IMR-90 (cell line): Measurements from ENCODE around the gene PRODH. TPM values are rescaled to one million over a fixed set of nuclear protein-coding genes. Genes with fewer than 3 reads are reported as not detected.
A peak's percentile ranks its signal among the peaks of the same experiment; 100 is the strongest.
"Not testable (repeated sequence)": the region's sequence is repeated elsewhere in the genome, so short reads cannot be mapped to it uniquely, and the experiment has no call there.

Source experiments
- ATAC-seq: fragments of 200-7000 bp; cut with Tn5 transposase; 2 replicates; pipeline ENCODE4 v1.9.1; 2020; ENCODE audit warnings: low read depth, mild to moderate bottlenecking, moderate library complexity
- BruUV-seq: library from RNA; stranded (reverse); fragments of 400-500 nt; replicated peaks from 2 replicates; lab custom pipeline; 2021; lab: Mats Ljungman, UMichigan
- CTCF ChIA-PET: fragments of 300-600 bp; formaldehyde crosslinking; extraction: SDS; loops from one replicate; lab custom pipeline; 2021; ENCODE audit warnings: antibody characterized with exemption; lab: Yijun Ruan, JAX
- POLR2A ChIA-PET: fragments of 300-600 bp; sonication (Branson Sonifier 250); formaldehyde crosslinking; loops from one replicate; lab custom pipeline; 2022; ENCODE audit warnings: antibody characterized with exemption; ENCODE audit not compliant: unreplicated experiment; lab: Charles Lee
- DNase-seq: peaks from one replicate; pipeline ENCODE4 v3.0.0; 2013
- H2AFZ ChIP-seq: replicated peaks from 2 replicates; pipeline ENCODE3; 2013; ENCODE audit warnings: low read length, mild to moderate bottlenecking; ENCODE audit not compliant: poor library complexity
- H2AK5ac ChIP-seq: 2 replicates; pipeline ENCODE4 v1.6.1; 2013; ENCODE audit warnings: low read depth, low read length, inconsistent platforms
- H2AK9ac ChIP-seq: replicated peaks from 2 replicates; pipeline ENCODE3; 2013; ENCODE audit warnings: mild to moderate bottlenecking, low read depth, low read length, moderate library complexity; ENCODE audit not compliant: poor library complexity
- H2BK120ac ChIP-seq: 2 replicates; pipeline ENCODE4 v1.6.1; 2013; ENCODE audit warnings: low read depth, low read length, inconsistent platforms
- H2BK15ac ChIP-seq: 3 replicates; pipeline ENCODE4 v1.6.1; 2013; ENCODE audit warnings: low read depth, low read length, inconsistent platforms
- H2BK20ac ChIP-seq: 2 replicates; pipeline ENCODE4 v1.6.1; 2013; ENCODE audit warnings: low read depth, mild to moderate bottlenecking, inconsistent platforms, low read length, moderate library complexity
- H2BK5ac ChIP-seq: 2 replicates; pipeline ENCODE4 v1.6.1; 2013; ENCODE audit warnings: mild to moderate bottlenecking, low read depth, low read length, inconsistent platforms; ENCODE audit not compliant: poor library complexity, severe bottlenecking
- H3K14ac ChIP-seq: replicated peaks from 2 replicates; pipeline ENCODE4 v1.6.1; 2013; ENCODE audit warnings: low read depth, low read length, inconsistent platforms
- H3K18ac ChIP-seq: 2 replicates; pipeline ENCODE4 v1.6.1; 2013; ENCODE audit warnings: low read depth, low read length, control low read depth
- H3K23ac ChIP-seq: 2 replicates; pipeline ENCODE4 v1.6.1; 2013; ENCODE audit warnings: low read depth, low read length, inconsistent platforms
- H3K27ac ChIP-seq: 2 replicates; pipeline ENCODE4 v1.5.1; 2013; ENCODE audit warnings: mild to moderate bottlenecking, control low read depth, low read length; ENCODE audit not compliant: insufficient read depth
- H3K27me3 ChIP-seq: 2 replicates; pipeline ENCODE4 v1.6.1; 2013; ENCODE audit warnings: low read length; ENCODE audit not compliant: control insufficient read depth, insufficient read depth
- H3K36me3 ChIP-seq: 2 replicates; pipeline ENCODE4 v1.6.1; 2013; ENCODE audit warnings: low read length, mixed read lengths; ENCODE audit not compliant: control insufficient read depth, insufficient read depth
- H3K4ac ChIP-seq: 2 replicates; pipeline ENCODE4 v1.6.1; 2013; ENCODE audit warnings: low read depth, low read length, inconsistent platforms
- H3K4me1 ChIP-seq: 2 replicates; pipeline ENCODE4 v1.6.1; 2013; ENCODE audit warnings: low read length, mixed read lengths; ENCODE audit not compliant: control insufficient read depth, insufficient read depth
- H3K4me2 ChIP-seq: 2 replicates; pipeline ENCODE4 v1.6.1; 2013; ENCODE audit warnings: low read depth, mild to moderate bottlenecking, control low read depth, low read length, moderate library complexity
- H3K4me3 ChIP-seq: 2 replicates; pipeline ENCODE4 v1.5.1; 2013; ENCODE audit warnings: low read depth, mild to moderate bottlenecking, control low read depth, low read length, moderate library complexity; ENCODE audit not compliant: insufficient read depth
- H3K56ac ChIP-seq: 2 replicates; pipeline ENCODE4 v1.6.1; 2013; ENCODE audit warnings: low read length, inconsistent platforms; ENCODE audit not compliant: insufficient read depth; ENCODE audit errors: extremely low read depth
- H3K79me1 ChIP-seq, 2 experiments: 2 replicates each; pipeline ENCODE4 v1.6.1; 2013; ENCODE audit warnings: low read length in 2 of 2, inconsistent platforms in 1 of 2, low read depth in 1 of 2
- H3K9ac ChIP-seq: 2 replicates; pipeline ENCODE4 v1.6.1; 2013; ENCODE audit warnings: low read depth, low read length, control low read depth
- H3K9me1 ChIP-seq: 2 replicates; pipeline ENCODE4 v1.6.1; 2013; ENCODE audit warnings: low read length, inconsistent platforms; ENCODE audit not compliant: insufficient read depth
- H3K9me3 ChIP-seq: 2 replicates; pipeline ENCODE4 v1.6.1; 2013; ENCODE audit warnings: low read length; ENCODE audit not compliant: control insufficient read depth, insufficient read depth
- H4K20me1 ChIP-seq: 2 replicates; pipeline ENCODE4 v1.6.1; 2013; ENCODE audit warnings: low read length, inconsistent platforms; ENCODE audit not compliant: insufficient read depth
- H4K5ac ChIP-seq: 2 replicates; pipeline ENCODE4 v1.6.1; 2013; ENCODE audit warnings: mild to moderate bottlenecking, low read depth, low read length, control low read depth
- H4K8ac ChIP-seq, 2 experiments: 2 replicates each; pipeline ENCODE4 v1.6.1; 2013; ENCODE audit warnings: low read depth in 2 of 2, low read length in 2 of 2, control low read depth in 1 of 2, inconsistent platforms in 1 of 2
- H4K91ac ChIP-seq: 2 replicates; pipeline ENCODE4 v1.6.1; 2013; ENCODE audit warnings: low read depth, low read length, inconsistent platforms; ENCODE audit not compliant: insufficient read depth
- BHLHE40 ChIP-seq: fragments of 150-350 bp; IDR thresholded peaks from 2 replicates; pipeline ENCODE4 v1.6.1; 2016; ENCODE audit warnings: mild to moderate bottlenecking, low read depth, low read length
- WGBS, 2 experiments: methylation state at CpG; one replicate each; pipeline versions ENCODE4 v1.1.5 to v1.1.7; 2013; ENCODE audit warnings: missing lambda C conversion rate in 2 of 2; ENCODE audit not compliant: insufficient read length in 1 of 2; ENCODE audit errors: extremely low coverage in 2 of 2; 5-methylcytosine and 5-hydroxymethylcytosine counted together
- dilution Hi-C: fragments of 300-500 bp; cut with HindIII; formaldehyde crosslinking; loops from one replicate; pipeline ENCODE4 v1.14.3; 2018; ENCODE audit warnings: low sequenced_read_pairs; ENCODE audit not compliant: unreplicated experiment
- in situ Hi-C: fragments of 300-500 bp; cut with MboI; formaldehyde crosslinking; loops from 3 replicates; pipeline ENCODE4 v1.14.3; 2019; ENCODE audit warnings: low sequenced_read_pairs, inconsistent platforms, mixed read lengths
- intact Hi-C: fragments of 100-400 bp; cut with micrococcal nuclease; formaldehyde crosslinking; loops from 2 replicates; pipeline ENCODE4 v1.10.0; 2022
- polyA plus RNA-seq, 3 experiments: library from polyadenylated mRNA; depleted of rRNA; stranded (reverse); fragments of >200 nt; gene quantifications; 2 replicates each; pipeline ENCODE4 v1.2.3, GENCODE V29; 2012; ENCODE audit warnings: low replicate concordance in 1 of 3
- total RNA-seq: library from RNA; depleted of rRNA; stranded (reverse); fragments of >200 nt; gene quantifications from 2 replicates; pipeline ENCODE4 v1.2.3, GENCODE V29; 2012

Gene PRODH
- total and polyA plus RNA-seq, 2 of the 4 experiments (the other 2 are of a cell fraction): 0.02 TPM; not detected in 1

DNA sequence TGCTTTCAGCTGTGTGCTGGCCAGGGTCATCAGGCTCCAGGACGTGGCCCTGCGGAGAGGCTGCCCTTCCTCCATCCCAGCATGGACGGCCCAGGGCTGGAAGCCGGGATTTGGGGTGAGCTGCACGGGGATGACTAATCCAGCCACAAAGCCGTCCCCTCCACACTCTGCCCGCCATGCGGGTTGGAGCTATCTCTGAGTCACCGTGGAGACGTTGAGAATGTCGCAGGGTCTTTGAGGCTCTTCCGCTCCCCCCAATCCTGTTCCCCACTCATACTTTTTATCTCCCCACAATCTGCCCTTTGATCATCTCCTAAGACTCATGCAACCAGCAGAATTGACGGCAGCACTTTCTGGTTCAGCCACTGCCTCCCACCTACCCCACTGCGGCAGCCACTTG lies 22.6 kb upstream of the PRODH start:
- WGBS, 2 experiments: 50% methylated on average over 2 of the region's 14 CpGs; no CpG with 5 or more reads in 1 of the 2 experiments
- H4K91ac ChIP-seq, H3K4me2 ChIP-seq, H3K9ac ChIP-seq, H3K18ac ChIP-seq, BruUV-seq, dilution Hi-C loops, ATAC-seq, H3K27me3 ChIP-seq, H3K4ac ChIP-seq, H2AK9ac ChIP-seq, intact Hi-C loops, H3K27ac ChIP-seq, H4K8ac ChIP-seq, H2AFZ ChIP-seq, H3K79me1 ChIP-seq, H3K4me3 ChIP-seq, H3K36me3 ChIP-seq, H4K20me1 ChIP-seq, H3K14ac ChIP-seq, H3K56ac ChIP-seq, H4K5ac ChIP-seq, H3K4me1 ChIP-seq, H3K23ac ChIP-seq, H3K9me1 ChIP-seq, H3K9me3 ChIP-seq, H2BK5ac ChIP-seq, CTCF ChIA-PET, H2BK120ac ChIP-seq, H2AK5ac ChIP-seq, H2BK15ac ChIP-seq, POLR2A ChIA-PET, H2BK20ac ChIP-seq: not testable (repeated sequence)
- DNase-seq: peak; percentile 31
- in situ Hi-C loops: loop anchor here (25.0 kb wide), 1 partner anchor 404 kb away; no protein-coding TSS in a partner anchor
- TF ChIP-seq BHLHE40: 0 out of 2 replicates have a peak, but pooled peaks have one; percentile 10

DNA sequence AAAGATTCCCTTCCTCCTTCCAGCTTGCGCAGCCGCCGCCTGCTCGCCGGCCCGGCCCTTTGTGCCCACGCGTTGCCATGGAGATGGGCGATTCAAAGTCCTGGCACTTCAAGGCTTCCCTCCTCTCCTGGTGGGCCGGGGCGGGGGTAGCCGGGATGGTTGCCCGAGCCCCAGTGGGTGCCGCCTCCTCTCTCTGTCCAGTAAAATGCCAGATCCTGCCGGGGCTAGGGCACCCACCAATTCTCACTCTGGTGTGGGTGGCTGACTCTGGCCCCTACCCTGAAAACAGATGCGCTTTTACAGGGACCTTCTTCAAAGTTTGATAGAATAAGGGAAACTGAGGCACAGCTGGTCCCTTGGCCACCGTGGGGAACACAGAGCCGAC lies 22.2 kb upstream of the PRODH start:
- H2BK120ac ChIP-seq, dilution Hi-C loops, H2AK5ac ChIP-seq, CTCF ChIA-PET, H3K4me1 ChIP-seq, H3K4me2 ChIP-seq, H2AK9ac ChIP-seq, H3K9me3 ChIP-seq, H3K79me1 ChIP-seq, H4K8ac ChIP-seq, H3K9me1 ChIP-seq, ATAC-seq, H2BK5ac ChIP-seq, H3K4me3 ChIP-seq, DNase-seq, H3K23ac ChIP-seq, H3K4ac ChIP-seq, H4K91ac ChIP-seq, H3K27me3 ChIP-seq, H3K9ac ChIP-seq, H2BK20ac ChIP-seq, BruUV-seq, intact Hi-C loops, H4K5ac ChIP-seq, H3K27ac ChIP-seq, H3K36me3 ChIP-seq, H2AFZ ChIP-seq, H2BK15ac ChIP-seq, H4K20me1 ChIP-seq, H3K18ac ChIP-seq, H3K56ac ChIP-seq, H3K14ac ChIP-seq, POLR2A ChIA-PET: not testable (repeated sequence)
- WGBS, 2 experiments: 67% methylated on average over 1 of the region's 18 CpGs; no CpG with 5 or more reads in 1 of the 2 experiments
- in situ Hi-C loops: loop anchor here (25.0 kb wide), 1 partner anchor 404 kb away; no protein-coding TSS in a partner anchor
